SJCRH30 (cell line): Measurements from ENCODE around the gene MED27. TPM values are rescaled to one million over a fixed set of nuclear protein-coding genes. Genes with fewer than 3 reads are reported as not detected.
A peak's percentile ranks its signal among the peaks of the same experiment; 100 is the strongest.

ENCODE experiments used
- DNase-seq, 2 experiments: peaks; one replicate each; pipeline ENCODE4 v3.0.0-alpha.2; 2015 to 2020
- H3K27ac ChIP-seq: fragments of 250-450 bp; sonication (Bioruptor Pico); 2 replicates; pipeline ENCODE4 v1.5.1; 2020; ENCODE audit warnings: mild to moderate bottlenecking, moderate library complexity
- H3K27me3 ChIP-seq: fragments of 250-450 bp; sonication (Bioruptor Pico); 2 replicates; pipeline ENCODE4 v1.5.1; 2020; ENCODE audit warnings: mild to moderate bottlenecking, moderate library complexity
- H3K36me3 ChIP-seq: fragments of 250-450 bp; sonication (Bioruptor Pico); 2 replicates; pipeline ENCODE4 v1.5.1; 2020; ENCODE audit warnings: mild to moderate bottlenecking, moderate library complexity
- H3K4me1 ChIP-seq: fragments of 250-450 bp; sonication (Bioruptor Pico); 2 replicates; pipeline ENCODE4 v1.5.1; 2020; ENCODE audit warnings: mild to moderate bottlenecking, moderate library complexity
- H3K4me3 ChIP-seq: fragments of 250-450 bp; sonication (Bioruptor Pico); 2 replicates; pipeline ENCODE4 v1.5.1; 2020; ENCODE audit warnings: mild to moderate bottlenecking, moderate library complexity
- H3K9me3 ChIP-seq: fragments of 250-450 bp; sonication (Bioruptor Pico); replicated peaks from 2 replicates; pipeline ENCODE4 v1.5.1; 2020; ENCODE audit warnings: mild to moderate bottlenecking, moderate library complexity
- total RNA-seq: library from RNA; depleted of rRNA; stranded (reverse); fragments of >200 nt; shearing (Covaris generic); gene quantifications from 2 replicates; pipeline ENCODE4 v1.2.3, GENCODE V29; 2014; rRNA removed

The MED27 gene, protein sequence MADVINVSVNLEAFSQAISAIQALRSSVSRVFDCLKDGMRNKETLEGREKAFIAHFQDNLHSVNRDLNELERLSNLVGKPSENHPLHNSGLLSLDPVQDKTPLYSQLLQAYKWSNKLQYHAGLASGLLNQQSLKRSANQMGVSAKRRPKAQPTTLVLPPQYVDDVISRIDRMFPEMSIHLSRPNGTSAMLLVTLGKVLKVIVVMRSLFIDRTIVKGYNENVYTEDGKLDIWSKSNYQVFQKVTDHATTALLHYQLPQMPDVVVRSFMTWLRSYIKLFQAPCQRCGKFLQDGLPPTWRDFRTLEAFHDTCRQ
- 45.3 and 50.7 TPM in 2 replicates for total RNA-seq

DNA sequence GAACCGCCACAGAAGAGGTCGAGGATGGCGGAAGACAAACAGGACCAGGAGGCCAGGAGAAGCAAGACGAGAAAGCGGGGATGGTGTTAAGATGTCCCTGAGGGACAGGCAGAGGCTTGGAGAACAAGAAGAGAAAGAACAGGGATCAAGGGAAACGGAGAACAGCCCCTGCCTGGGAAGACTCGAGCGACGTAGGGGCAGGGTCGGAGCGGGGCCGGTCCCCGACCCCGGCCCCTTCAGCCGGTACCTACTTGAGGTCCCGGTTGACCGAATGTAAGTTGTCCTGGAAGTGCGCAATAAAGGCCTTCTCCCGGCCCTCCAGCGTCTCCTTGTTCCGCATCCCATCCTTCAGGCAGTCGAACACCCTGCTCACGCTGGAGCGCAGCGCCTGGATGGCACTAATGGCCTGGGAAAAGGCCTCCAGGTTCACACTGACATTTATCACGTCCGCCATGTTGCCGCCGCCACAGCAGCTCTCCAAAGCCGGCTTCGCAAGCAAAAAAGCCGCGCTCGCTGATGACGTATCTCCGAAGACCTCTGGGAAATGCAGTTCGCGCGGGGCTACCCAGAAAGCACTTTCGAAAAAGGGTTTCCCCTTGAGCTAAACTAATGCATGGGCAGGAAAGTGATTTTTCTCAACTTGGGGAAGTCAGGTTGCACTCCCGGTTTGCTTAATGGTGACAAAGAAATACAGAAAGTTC, at the start of gene MED27:
MED27 (minus strand) TSS at position 477 of the 701 bp plus-strand sequence; CDS start at position 454, 23 bp downstream.
- H3K4me3 ChIP-seq, result peak within 1 kb of the TSS; percentile 85
- peaks cover 11% of the 10 kb centered on the region; the same call in 1 of the 2 replicates for H3K4me1 ChIP-seq
- H3K9me3 ChIP-seq, result no peaks in the 10 kb centered on the region
- H3K36me3 ChIP-seq, result peaks cover 19% of the 10 kb centered on the region
- DNase-seq, result peak; percentile 94 to 96
- no peaks in the 10 kb centered on the region; the same call in 1 of the 2 replicates for H3K27me3 ChIP-seq
- peak within 1 kb of the TSS; percentile 50 for H3K27ac ChIP-seq

DNA sequence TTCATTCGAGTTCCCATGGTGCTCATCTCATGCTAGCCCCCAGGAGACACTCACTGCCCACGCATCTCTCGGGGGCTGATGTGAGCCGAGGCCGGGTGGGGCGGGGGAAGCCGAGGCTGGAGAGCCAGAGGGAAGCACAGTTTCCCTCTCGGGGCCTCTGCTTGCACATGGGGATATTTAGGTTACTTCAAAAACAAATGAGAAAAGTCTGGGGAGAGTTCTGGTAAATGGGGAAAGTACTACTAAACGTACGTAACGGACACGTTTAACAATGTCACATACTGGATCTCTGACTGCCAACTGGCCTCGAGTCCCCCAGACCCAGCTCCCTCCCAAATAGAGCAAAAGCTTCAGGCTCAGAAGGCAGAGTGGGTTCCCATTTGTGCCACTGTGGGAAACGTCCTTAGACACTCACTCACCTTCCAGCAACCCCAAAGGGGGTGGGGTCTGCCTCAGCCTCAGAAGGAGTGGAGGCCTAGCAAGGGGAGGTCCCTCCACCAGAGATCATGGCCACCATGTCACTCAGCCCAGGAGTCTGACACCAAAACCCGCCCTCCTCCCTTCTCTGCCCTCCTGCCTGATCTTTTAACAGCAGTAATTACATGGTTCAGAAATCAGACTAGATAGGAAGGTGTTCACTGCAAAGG, 48.3 kb upstream of the MED27 start:
- Histone ChIP-seq H3K27me3 (peaks cover 69% of the 10 kb centered on the region), H3K27ac (no peak overlapping the region), H3K4me3 (no peak overlapping the region), H3K4me1 (peaks cover 4% of the 10 kb centered on the region; the same call in 1 of the 2 replicates), H3K9me3 (no peaks in the 10 kb centered on the region), H3K36me3 (no peaks in the 10 kb centered on the region)
- DNase-seq, result no peak

GRCh38 chr9:132126680-132127236, 47.1 kb upstream of the MED27 start:
- Histone ChIP-seq H3K36me3 (no peaks in the 10 kb centered on the region), H3K27me3 (peaks cover 58% of the 10 kb centered on the region), H3K27ac (no peak overlapping the region), H3K9me3 (no peaks in the 10 kb centered on the region), H3K4me3 (no peak overlapping the region), H3K4me1 (peaks cover 4% of the 10 kb centered on the region; the same call in 1 of the 2 replicates)
- no peak for DNase-seq

- Histone ChIP-seq H3K27me3 (peaks cover 58% of the 10 kb centered on the region), H3K36me3 (no peaks in the 10 kb centered on the region), H3K9me3 (no peaks in the 10 kb centered on the region), H3K4me1 (peaks cover 4% of the 10 kb centered on the region; the same call in 1 of the 2 replicates), H3K4me3 (no peak overlapping the region), H3K27ac (no peak overlapping the region)
- DNase-seq, result no peak
Measured at GRCh38 chr9:132125944-132126679, 46.4 kb upstream of the MED27 start.

DNA sequence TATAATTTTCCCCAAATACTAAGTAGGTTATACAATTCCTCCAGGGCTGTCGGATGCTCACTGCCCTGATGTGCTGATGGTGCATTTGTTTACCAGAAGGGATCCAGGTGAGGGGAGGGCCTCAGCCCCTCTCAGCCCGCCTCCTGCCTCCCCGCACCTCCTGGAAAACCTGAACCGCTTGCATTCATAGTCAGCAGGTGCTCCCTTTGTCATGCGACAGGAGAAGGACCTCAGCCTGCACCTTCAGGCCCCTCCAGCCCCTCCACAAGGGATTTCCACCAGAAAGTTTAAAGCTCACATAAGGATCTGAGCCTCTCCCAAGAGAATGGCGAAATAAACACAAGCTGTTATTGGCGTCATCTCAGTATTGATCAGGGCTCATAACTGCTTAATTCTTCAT, 45.7 kb upstream of the MED27 start:
- Histone ChIP-seq H3K27ac (no peak overlapping the region), H3K4me3 (no peak overlapping the region), H3K27me3 (peaks cover 58% of the 10 kb centered on the region), H3K36me3 (no peaks in the 10 kb centered on the region), H3K9me3 (no peaks in the 10 kb centered on the region), H3K4me1 (peaks cover 4% of the 10 kb centered on the region; the same call in 1 of the 2 replicates)
- DNase-seq, result no peak

DNA sequence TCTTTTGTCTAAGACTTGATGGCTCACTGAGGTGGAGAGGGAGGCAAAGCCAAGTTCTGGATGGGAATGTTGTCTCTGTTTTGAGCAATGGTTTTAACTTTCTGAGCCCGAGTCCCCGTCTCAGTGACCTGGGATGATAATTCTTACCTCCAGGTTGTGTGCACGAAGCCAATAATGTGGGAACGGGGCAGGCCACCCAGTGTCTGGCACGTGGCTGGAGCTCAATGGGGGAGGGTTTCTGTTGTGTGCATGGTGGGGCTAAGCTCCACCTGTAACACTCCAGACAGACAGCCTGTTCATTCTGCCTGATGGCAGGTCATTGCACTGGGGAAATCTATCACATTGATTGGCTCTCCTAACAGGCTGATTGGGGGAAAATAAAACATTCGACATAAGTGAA, 45.1 kb upstream of the MED27 start:
- no peak for DNase-seq
- Histone ChIP-seq H3K4me1 (peaks cover 4% of the 10 kb centered on the region; the same call in 1 of the 2 replicates), H3K27me3 (peaks cover 53% of the 10 kb centered on the region), H3K4me3 (no peak overlapping the region), H3K27ac (no peak overlapping the region), H3K36me3 (no peaks in the 10 kb centered on the region), H3K9me3 (no peaks in the 10 kb centered on the region)

DNA sequence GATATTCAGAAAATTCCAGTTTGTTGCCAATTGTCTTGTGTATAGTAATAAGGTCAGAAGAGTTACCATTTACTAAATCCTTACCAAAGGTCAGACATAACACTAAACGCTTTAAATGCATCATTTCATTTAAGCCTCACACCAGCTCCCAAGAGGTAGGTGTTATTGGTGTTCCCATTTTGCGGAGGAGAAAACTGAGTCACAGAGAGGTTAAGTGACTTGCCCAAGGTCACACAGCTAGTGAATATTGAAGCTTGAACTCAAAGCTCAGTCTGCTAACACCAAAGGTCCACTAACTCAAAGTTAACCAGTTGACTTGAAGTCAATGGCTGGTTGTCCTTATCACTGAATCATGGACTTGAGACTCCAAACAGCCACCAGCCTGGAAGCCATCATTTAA, 41.4 kb upstream of the MED27 start:
- Histone ChIP-seq H3K27me3 (peaks cover 21% of the 10 kb centered on the region), H3K4me3 (no peak overlapping the region), H3K27ac (no peak overlapping the region), H3K4me1 (peaks cover 4% of the 10 kb centered on the region; the same call in 1 of the 2 replicates), H3K9me3 (no peaks in the 10 kb centered on the region), H3K36me3 (no peaks in the 10 kb centered on the region)
- no peak for DNase-seq

DNA sequence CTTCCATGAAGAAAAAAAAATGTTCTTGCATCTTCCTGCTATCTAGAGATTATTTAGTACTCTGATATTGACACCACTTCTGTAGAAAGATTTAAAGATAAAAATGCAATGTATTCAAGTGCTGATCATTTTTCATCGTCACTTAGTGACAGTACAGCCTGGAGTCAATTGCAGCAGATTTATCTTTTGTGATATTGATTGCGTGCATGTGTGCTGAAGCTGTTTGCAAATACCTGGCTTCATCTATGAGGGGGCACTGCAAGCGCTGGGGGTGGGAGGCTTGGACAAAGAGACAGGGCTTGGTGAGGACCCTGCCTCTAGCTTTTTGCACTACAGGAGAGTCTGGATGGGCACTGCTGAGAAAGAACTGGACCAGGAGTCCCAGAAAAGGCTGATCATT, 38.0 kb upstream of the MED27 start:
- H3K27ac ChIP-seq, result no peak overlapping the region
- no peaks in the 10 kb centered on the region for H3K36me3 ChIP-seq
- no peak for DNase-seq
- H3K4me1 ChIP-seq, result no peaks in the 10 kb centered on the region
- no peaks in the 10 kb centered on the region for H3K27me3 ChIP-seq
- no peak overlapping the region for H3K4me3 ChIP-seq
- no peaks in the 10 kb centered on the region for H3K9me3 ChIP-seq

GRCh38 chr9:132116583-132116982, 36.9 kb upstream of the MED27 start:
- H3K9me3 ChIP-seq, result no peaks in the 10 kb centered on the region
- no peak overlapping the region for H3K27ac ChIP-seq
- DNase-seq, result no peak
- H3K4me1 ChIP-seq, result no peaks in the 10 kb centered on the region
- H3K36me3 ChIP-seq, result no peaks in the 10 kb centered on the region
- H3K4me3 ChIP-seq, result no peak overlapping the region
- H3K27me3 ChIP-seq, result no peaks in the 10 kb centered on the region

- no peaks in the 10 kb centered on the region for H3K36me3 ChIP-seq
- H3K27me3 ChIP-seq, result no peaks in the 10 kb centered on the region
- H3K4me3 ChIP-seq, result no peak overlapping the region
- no peak overlapping the region for H3K27ac ChIP-seq
- H3K4me1 ChIP-seq, result no peaks in the 10 kb centered on the region
- H3K9me3 ChIP-seq, result no peaks in the 10 kb centered on the region
- peak; percentile 77 to 81 for DNase-seq
Measured at GRCh38 chr9:132114102-132114707, 34.5 kb upstream of the MED27 start.

DNA sequence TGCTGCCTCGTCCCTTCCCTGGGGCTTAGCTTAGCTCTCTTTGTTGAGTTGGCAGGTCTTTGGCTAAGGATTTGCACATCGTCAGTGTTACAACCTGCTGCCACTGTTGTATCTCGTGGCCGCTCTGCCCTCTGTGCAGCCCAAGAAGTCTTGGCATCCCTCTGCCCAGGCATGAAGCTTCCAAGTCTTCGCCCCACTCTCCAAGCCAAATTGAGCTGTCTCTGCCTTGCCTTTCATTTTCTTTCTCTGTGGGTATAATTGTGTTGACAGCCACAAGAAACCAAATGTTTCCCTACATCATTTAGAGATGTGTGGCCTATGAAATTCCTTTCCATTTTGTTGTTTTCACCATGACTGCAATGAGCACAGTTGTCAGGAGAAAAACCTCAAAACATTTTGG, 29.6 kb upstream of the MED27 start:
- Histone ChIP-seq H3K9me3 (no peaks in the 10 kb centered on the region), H3K36me3 (no peaks in the 10 kb centered on the region), H3K27ac (no peak overlapping the region), H3K27me3 (no peaks in the 10 kb centered on the region; the same call in 1 of the 2 replicates), H3K4me1 (peaks cover 10% of the 10 kb centered on the region), H3K4me3 (no peak overlapping the region)
- no peak for DNase-seq

DNA sequence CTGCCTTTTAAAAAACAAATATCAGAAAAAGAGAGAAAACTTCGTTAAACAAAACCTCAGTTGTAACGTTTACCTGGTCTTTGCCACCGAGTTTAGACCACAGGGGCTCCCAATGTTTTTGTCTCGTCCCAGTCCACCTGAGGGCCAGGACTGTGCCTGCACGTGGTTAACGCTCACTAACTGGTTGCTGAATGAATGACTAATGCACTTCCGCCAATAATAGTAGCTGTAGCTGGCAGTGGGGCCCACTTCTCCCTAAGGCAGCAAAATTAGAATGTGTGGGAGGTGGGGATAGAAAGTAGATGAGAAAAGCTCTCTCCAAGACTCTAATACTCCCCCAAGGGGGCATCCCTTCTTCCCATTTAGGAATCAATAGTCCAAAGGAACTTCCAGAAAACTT, 29.1 kb upstream of the MED27 start:
- Histone ChIP-seq H3K4me3 (no peak overlapping the region), H3K9me3 (no peaks in the 10 kb centered on the region), H3K4me1 (peaks cover 10% of the 10 kb centered on the region), H3K27me3 (no peaks in the 10 kb centered on the region; the same call in 1 of the 2 replicates), H3K36me3 (no peaks in the 10 kb centered on the region), H3K27ac (no peak overlapping the region; the same call in 1 of the 2 replicates)
- no peak for DNase-seq

DNA sequence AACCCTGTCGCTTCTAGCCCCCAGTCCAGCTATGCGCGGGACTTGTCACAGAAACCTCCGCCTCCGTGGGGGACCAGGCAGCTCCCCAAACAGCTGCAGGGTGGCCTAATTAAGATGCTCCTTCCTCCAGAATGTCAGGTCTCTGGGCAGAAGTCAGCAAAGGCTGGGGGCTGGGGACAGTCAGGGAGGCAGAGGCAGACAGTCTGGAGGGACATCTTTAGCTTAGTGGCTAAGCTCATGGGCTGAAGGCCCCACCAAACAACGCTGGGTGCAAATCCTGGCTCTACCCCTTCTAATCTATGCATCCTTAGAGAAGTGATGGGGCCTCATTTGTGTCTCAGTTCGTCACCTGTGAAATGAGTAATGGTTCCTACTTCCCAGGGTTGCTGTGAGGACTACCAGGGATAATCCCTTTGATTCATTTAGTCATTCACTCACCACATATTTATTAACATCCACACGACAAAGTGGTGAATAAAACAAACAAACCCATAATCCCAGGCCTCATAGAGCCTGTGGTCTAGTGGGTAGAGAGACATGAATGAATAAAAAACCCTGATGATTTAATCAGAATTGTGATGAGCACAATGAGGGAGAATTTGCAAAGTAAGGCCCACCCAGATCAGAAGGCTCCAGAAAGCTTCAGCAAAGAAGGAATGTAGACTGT, 20.2 kb upstream of the MED27 start:
- H3K4me3 ChIP-seq, result no peak overlapping the region
- no peaks in the 10 kb centered on the region; the same call in 1 of the 2 replicates for H3K27me3 ChIP-seq
- DNase-seq, result peak; percentile 13 to 19
- H3K4me1 ChIP-seq, result no peaks in the 10 kb centered on the region
- H3K36me3 ChIP-seq, result no peaks in the 10 kb centered on the region
- no peak overlapping the region for H3K27ac ChIP-seq
- no peaks in the 10 kb centered on the region for H3K9me3 ChIP-seq
